GM18907 (cell line): ENCODE data around the gene EIF5AL1.
A peak's percentile ranks its signal among the peaks of the same experiment; 100 is the strongest.
"Not testable (repeated sequence)": the region's sequence is repeated elsewhere in the genome, so short reads cannot be mapped to it uniquely, and the experiment has no call there.

Experiments used
- ATAC-seq: cut with Tn5 transposase; IDR thresholded peaks from one replicate; pipeline ENCODE4 v1.9.1; 2021; ENCODE audit warnings: mild to moderate bottlenecking, moderate library complexity; ENCODE audit not compliant: unreplicated experiment

Gene EIF5AL1

GRCh38 chr10:79487296-79488194 lies 24.8 kb upstream of the EIF5AL1 start:
- peak; percentile 86 for ATAC-seq

GRCh38 chr10:79488336-79488735 lies 24.0 kb upstream of the EIF5AL1 start:
- no peak for ATAC-seq

GRCh38 chr10:79488870-79489269 lies 23.5 kb upstream of the EIF5AL1 start:
- ATAC-seq = no peak

GRCh38 chr10:79490400-79491142 lies 21.8 kb upstream of the EIF5AL1 start:
- ATAC-seq = no peak

DNA sequence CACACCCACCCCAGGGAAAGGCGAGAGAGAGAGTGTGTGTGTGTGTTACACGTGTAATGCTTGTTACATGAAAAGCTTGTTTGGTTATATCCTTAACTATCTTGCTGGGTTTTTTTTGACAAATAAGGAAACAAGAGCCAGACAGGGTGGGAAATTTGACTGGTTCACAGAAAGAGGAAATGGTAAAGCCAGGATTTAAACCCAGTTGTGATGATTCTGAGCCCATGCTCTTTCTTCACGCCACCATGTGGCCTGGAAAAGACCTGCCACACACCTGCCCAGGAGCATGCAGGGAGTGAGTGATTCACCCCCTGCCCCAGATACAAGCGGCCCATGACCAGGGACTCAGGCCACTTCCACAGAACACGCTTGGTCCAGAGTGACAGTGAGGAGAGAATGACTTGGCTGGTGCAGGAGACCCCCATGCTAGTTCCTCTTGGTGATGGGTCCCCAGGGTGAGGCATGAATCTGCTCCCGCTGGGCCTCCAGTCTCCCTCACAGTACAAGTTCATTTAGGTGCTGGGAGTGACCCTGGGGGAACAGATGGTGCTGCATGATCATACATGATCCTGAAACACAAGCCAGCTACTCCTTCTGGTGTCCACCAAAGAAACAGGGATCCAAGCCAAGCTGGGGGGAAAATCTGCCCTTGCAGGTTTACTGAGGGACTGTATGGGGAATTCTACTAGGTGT lies 21.0 kb upstream of the EIF5AL1 start:
- ATAC-seq = no peak

GRCh38 chr10:79492256-79492655 lies 20.1 kb upstream of the EIF5AL1 start:
- ATAC-seq = no peak

GRCh38 chr10:79492839-79493238 lies 19.5 kb upstream of the EIF5AL1 start:
- no peak for ATAC-seq

DNA sequence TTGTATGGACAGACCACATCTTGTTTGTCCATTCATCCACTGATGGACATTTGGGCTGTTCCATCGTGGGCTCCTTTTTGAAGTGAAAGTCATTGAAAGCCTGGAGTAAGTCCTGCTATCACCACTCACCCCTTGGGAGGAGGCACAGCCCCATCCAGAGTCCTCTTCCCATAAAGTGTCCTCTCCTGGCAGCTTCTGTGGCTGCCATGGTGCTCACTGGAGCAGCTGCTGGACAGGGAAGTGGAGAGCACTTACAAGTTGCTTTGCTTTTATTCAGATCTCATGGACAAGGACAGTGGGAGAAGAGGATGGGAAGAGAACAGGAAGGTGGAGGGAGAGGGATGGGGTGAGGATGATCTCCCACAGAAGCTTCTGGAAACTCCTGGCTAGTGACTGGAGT lies 18.5 kb upstream of the EIF5AL1 start:
- no peak for ATAC-seq

DNA sequence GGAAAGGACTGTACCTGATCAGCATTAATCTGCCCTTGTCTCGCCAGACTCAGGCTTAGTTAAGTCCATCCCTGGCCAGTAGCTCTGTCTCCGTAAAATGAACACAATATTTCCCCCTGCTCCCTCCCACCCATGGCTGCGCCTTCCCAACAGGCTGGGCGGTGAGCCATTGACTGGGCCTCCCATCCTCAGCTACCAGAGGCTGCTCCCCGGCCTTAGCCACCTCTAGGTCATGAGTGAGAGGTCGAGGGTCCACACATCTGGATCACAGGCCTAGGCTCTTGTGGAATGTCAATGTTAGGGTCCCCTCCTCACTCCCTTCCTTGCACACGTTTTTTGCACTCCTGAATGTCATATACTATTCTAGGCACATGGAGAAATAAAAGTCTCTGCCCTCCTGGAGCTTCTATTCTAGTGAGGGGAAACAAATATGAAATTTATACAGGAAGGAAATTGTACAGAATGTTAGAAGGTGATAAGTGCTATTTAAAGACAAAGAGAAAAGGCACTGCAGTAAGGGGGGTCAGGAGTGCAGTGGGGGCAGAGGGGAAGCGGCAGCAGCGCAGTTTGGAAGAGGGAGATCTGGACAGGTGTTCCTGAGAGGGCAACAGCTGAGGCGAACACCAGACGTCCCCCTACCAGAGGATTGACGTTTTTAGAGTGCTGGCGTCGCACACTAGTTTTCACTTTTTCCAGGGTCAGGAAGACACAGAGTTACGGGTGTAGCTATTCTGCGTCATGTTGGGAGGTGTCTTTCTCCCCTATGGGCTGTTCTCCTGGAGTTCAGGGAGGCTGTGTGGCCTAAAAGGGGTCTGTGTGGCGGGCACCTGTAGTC lies 17.2 kb upstream of the EIF5AL1 start:
- ATAC-seq = no peak

DNA sequence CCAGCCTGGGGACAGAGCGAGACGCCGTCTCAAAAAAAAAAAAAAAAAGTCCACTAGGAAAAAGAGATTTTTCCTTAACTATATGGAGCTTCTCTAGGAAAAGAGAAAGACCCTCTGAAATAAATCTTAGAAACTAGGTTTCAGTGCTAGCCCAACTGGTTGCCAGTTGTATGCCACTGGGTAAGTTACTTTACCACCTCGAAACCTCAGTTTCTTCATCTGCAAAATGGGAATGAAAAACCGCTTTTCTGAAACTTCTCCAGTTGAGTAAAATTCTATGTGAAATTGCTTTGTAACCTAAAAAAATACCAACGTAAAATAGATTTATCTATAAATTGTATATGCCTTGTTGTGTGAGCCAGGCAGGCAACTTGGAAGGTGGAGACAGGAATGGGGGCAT lies 16.5 kb upstream of the EIF5AL1 start:
- ATAC-seq = no peak

DNA sequence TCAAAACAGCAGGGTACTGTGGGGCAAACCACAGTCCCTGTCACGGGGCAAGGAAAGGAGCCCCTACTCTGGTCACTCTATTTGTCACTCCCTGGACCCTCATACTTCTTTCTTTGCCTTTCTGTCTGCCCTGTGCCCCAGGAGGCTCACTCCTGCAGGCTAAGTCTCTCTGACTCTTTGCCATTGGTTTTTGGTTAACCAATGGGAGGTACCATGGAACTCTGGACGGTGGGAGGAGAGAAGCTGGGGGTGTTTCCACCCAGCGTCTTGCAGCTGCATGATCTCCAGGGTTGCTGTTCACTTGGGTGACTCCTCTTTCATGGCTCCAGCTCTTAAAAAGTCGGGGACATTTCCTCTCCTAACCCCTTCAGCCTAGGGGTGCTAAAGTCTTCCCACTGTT lies 15.4 kb upstream of the EIF5AL1 start:
- ATAC-seq = no peak

GRCh38 chr10:79498291-79498829 lies 14.0 kb upstream of the EIF5AL1 start:
- ATAC-seq = no peak

- ATAC-seq = no peak
Measured at GRCh38 chr10:79502561-79503309, 9.6 kb upstream of the EIF5AL1 start.

DNA sequence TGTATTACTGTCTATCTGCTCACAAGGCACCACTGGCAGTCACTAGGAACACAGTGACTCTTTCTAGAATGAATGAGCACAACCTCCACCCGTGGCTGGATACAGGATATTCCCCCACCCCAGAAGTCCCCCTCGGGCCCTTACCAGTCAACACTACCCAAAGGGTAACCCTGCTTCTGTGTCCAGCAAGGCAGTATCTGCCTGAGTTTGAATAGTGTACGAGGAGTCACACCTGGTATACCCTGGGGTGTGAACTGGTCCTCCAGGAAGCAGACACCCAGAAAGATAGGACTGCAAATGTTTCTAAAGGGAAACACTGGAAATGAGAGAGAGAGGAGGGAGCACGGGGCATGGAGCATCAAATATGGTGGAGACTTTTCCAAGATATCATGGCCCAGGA lies 8.5 kb upstream of the EIF5AL1 start:
- ATAC-seq = not testable (repeated sequence)

DNA sequence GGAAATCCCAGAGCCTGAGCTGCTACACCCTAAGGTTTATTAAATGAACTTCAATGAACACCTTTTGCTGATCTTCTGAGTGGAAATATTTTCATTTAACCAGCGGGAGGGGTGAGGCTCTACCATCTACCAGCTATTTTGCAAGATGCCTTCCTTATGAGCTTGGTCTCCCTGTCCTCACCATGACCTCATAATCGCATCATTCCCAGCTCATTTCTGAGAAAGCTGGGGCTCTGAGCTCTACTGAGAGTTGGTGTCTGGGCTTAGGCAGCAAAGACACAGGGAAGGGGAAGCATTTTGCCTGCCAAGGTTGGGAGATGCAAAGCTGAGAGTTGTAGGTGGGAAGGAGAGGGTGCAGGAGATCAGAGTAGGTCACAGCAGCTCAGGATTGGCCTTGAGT lies 7.8 kb upstream of the EIF5AL1 start:
- ATAC-seq = not testable (repeated sequence)

DNA sequence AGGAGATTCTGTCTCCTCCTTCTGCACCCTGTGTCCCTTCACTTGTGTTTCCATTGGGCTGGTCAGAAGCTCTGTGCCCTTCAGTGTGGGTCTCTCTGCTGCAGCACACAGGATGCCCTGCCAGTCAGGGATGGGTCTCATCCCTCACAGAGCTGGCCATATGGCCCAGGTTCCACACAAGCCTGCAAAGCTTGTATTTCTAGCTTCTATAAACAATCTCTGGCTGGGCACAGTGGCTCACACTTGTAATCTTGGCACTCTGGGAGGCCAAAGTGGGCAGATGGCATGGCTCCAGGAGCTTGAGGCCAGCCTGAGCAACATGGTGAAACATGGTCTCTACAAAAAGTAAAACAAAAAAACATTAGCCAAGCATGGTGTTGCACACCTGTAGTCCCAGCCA lies 7.0 kb upstream of the EIF5AL1 start:
- ATAC-seq = not testable (repeated sequence)

DNA sequence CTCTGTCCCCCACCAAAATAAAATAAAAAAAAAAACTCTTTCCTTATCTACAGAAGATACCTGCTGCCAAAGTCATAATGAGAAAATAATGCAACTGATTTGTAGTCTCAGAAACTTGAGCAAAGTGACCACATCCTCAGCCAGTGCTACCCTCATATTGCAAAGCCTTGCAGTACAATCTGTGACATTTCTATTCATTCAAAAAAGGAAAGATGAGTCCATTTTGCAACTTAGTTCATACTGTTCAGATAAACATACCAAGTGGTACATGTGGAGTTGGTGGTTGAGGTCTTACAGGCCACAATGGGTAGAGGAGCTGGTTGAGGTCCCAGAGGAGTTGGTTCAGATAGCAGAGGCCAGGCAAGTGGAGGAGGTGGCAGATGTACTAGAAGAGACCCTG lies 6.5 kb upstream of the EIF5AL1 start:
- no peak for ATAC-seq

DNA sequence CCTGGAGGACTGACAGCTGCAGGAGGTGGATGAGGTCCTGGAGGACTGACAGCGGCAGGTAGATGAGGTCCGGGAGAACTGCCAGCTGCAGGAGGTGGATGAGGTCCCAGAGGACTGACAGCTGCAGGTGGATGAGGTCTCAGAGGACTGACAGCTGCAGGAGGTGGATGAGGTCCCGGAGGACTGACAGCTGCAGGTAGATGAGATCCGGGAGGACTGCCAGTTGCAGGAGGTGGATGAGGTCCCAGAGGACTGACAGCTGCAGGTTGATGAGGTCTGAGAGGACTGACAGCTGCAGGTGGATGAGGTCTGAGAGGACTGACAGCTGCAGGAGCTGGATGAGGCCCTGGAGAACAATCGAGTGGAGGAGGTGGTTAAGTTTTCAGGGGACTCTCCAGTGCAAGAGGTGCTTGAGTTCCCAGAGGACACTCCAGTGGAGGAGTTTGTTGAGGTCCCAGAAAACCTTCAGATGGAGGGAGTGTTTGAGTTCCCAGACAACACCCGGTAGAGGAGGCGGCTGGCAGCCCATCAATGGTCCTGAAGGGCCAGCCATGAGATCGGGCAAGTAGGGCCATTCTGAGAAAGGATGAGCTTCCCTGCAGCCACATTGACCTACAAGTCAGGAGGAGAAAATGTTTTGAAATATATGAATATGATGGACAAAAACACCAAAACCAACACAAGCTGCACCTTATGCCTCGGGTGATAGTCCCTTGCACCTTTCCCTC lies 4.7 kb upstream of the EIF5AL1 start:
- no peak for ATAC-seq

DNA sequence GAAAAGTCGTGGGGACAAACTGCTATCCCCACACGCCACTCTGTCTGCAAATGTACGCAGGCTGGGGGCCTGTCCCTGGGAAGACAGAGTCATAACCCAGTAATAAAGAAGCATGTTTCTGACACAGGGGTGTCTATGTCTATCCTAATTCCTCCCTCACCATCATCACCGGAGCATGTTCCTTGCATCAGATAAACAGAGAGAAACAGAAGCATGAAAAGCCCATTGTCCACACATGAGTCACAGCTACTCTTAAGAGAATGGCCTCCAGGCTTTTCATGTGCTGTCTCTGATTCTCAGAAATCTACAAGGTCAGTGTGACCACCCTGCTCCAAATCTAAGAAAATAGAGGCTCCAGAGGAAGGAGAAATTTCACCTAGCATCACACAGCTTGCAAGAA lies 4.1 kb upstream of the EIF5AL1 start:
- not testable (repeated sequence) for ATAC-seq
